HG03520 (cell line): Measurements from ENCODE around the gene RGMB.
"Not testable (repeated sequence)": the region's sequence is repeated elsewhere in the genome, so short reads cannot be mapped to it uniquely, and the experiment has no call there.

Experiments
- ATAC-seq: cut with Tn5 transposase; IDR thresholded peaks from one replicate; pipeline ENCODE4 v1.9.1; 2021; ENCODE audit warnings: mild to moderate bottlenecking, moderate library complexity; ENCODE audit not compliant: unreplicated experiment

RGMB gene, protein sequence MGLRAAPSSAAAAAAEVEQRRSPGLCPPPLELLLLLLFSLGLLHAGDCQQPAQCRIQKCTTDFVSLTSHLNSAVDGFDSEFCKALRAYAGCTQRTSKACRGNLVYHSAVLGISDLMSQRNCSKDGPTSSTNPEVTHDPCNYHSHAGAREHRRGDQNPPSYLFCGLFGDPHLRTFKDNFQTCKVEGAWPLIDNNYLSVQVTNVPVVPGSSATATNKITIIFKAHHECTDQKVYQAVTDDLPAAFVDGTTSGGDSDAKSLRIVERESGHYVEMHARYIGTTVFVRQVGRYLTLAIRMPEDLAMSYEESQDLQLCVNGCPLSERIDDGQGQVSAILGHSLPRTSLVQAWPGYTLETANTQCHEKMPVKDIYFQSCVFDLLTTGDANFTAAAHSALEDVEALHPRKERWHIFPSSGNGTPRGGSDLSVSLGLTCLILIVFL

DNA sequence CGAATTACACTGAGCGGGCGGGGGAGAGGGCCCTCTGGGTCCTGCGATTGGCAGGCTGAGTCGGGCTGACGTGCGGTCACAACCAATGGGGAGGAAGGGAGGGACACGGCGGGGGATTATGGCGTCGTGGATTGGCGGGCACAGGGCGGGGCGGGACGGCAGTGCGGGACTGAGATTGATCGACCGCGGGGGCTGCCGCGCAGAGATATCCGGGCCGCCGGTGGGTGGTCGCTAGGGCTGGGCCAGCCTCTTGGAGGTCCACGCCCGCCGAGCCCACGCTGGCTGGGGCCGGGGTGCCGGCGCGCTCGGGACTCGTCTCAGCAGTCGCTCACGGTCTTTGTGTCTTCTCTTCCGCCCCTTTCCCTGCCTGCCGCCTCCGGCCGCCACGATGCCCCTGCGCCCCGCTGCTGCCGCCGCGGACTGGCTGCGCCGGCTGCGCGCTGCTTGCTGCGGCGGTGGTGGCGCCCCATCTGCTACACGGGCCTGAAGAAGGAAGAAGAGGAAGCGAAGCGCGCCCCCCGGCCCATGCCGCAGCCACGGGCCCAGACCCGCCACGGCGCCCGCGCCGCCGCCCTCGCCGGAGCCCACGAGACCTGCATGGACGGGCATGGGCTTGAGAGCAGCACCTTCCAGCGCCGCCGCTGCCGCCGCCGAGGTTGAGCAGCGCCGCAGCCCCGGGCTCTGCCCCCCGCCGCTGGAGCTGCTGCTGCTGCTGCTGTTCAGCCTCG lies at the start of gene RGMB:
TSS of gene RGMB (plus strand) at position 200 of the 728 bp plus-strand sequence. CDS start at position 608, 408 bp downstream.
- ATAC-seq: peak; percentile 83

DNA sequence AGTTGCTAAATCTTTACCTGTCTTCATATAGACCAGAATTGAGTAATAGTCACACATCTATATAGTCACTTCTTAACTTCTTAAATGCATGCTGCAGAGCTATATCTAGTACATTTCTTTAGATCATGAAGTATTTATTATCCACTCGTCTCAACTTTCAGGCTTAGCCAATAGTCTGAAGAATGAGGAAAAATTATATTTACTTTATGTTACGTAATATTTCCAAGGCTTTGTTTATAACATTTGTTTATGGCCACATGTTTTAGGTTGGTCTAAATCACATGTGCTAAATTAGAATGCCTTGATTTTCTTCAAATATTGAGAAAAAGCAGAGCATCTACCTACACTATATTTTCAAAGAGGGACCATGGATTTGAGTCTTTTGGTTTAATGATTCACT lies 47.2 kb upstream of the RGMB start:
- no peak for ATAC-seq

DNA sequence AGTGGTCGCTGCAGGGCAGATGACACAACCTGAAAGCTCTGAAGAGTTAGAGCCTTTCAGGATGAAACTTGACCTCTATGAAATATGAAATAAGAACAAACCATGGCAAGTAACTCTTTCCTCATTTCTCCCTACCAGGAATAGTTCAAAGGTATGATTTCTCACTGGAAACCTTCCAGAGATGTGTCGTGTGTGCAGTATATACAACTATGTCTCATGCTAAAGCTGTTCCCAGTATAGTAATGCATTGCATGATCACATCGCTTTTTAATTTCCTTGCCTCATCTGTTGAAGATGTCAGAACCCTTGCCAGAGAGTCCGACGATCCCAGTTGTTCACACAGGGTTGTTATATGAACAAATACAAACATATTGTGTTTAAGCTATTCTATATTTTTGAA lies 45.8 kb upstream of the RGMB start:
- ATAC-seq: no peak

DNA sequence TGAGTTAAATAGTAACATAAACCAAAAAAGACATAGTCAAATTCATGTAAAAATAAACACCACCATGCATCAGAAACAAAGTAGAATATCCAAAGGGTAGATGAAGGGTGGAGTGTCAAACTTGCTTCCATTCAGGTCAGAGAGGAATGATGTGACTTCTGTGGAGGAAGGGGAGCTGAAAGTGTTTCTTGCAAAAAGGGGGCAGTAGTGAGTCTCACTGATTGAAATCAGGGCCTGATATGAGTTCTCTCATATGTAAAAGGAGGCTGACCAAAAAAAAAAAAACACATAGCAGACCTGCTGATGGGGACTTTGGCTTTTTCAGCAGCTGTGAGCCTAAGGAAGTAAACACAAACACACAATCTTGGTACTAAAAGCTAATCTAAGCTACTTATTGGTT lies 38.8 kb upstream of the RGMB start:
- no peak for ATAC-seq

DNA sequence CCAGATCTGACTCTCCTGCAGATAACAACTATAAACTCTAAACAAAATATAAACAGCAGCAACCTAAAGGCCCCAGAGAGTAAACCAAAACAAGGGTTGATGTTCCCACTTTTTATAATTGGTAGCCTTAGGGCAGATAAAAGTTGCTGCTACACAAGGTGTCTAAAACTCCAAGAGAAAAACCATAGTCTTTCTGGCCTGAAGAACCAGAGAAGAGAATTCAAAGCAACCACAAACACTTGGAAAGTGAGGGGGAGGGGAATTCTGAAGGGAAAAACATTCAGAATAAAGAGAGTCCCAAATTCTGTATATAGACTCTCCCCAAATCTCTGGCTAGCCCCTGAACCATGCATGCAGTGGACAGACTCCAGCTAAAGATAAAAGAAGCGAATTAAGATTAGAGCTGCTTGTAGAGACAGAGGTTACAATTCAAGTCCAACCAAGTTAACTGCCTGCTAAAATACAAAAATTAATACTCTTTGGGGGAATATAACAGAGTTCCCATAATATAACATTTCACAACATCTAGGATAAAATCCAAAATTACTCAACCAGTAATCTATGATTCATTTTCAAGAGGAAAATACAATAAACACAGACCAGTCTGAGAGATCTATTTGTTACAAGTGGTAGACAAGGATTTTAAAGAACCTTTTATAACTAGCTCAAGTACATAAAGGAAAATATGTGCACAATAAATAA lies 37.5 kb upstream of the RGMB start:
- ATAC-seq: no peak

DNA sequence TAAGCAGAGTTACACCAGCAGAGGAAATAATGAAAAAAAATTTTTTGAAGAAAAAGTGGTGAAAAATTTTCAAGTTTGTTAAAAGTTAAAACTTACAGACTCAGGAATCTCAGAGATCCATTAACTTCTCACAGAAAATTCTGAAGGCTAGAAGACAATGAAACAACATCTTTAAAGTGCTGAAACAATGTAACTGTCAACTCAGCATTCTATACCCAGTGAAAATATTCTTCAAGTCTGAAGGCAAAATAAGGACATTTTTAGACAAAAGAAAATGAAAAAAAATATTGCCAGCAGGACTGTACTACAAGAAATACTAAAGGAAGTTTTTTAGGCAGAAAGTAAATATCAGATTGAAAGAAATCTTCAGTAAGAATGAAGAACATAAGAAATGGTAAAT lies 36.7 kb upstream of the RGMB start:
- no peak for ATAC-seq

DNA sequence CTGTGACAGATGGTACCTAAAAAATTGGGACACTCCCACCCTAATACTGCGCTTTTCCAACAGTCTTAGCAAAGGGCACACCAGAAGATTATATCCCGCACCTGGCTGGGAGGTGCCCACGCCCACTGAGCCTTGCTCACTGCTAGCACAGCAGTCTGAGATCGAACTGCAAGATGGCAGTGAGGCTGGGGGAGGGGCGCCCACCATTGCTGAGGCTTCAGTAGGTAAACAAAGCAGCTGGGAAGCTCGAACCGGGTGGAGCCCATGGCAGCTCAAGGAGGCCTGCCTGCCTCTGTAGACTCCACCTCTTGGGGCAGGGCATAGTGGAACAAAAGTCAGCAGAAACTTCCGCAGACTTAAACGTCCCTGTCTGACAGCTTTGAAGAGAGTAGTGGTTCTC lies 36.0 kb upstream of the RGMB start:
- not testable (repeated sequence) for ATAC-seq

DNA sequence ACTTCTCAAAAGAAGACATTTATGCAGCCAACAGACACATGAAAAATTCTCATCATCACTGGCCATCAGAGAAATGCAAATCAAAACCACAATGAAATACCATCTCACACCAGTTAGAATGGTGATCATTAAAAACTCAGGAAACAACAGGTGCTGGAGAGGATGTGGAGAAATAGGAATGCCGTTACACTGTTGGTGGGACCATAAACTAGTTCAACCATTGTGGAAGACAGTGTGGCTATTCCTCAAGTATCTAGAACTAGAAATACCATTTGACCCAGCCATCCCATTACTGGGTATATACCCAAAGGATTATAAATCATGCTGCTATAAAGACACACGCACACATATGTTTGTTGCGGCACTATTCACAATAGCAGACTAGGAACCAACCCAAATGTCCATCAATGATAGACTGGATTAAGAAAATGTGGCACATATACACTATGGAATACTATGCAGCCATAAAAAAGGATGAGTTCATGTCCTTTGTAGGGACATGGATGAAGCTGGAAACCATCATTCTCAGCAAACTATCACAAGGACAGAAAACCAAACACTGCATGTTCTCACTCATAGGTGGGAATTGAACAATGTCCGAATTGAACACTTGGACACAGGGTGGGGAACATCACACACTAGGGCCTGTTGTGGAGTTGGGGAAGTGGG lies 34.8 kb upstream of the RGMB start:
- not testable (repeated sequence) for ATAC-seq

DNA sequence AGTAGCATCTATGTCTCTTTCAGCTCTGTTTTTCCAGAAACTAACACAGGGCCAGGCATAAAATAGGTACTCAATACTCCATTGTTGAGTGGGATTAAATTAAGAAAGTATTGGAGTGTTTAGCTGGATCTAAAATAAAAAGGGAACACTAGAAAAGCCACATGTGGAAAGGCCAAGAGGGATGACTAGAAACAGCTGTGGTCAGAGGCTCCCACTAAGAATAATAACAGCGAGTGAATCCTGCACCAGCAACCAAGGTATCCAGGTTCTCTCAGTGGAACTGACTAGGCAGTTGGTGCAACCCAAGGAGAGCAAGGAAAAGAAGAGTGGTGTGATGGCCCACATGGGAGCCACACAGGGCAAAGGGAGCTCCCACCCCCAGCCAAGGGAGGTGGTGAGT lies 31.5 kb upstream of the RGMB start:
- ATAC-seq: no peak

DNA sequence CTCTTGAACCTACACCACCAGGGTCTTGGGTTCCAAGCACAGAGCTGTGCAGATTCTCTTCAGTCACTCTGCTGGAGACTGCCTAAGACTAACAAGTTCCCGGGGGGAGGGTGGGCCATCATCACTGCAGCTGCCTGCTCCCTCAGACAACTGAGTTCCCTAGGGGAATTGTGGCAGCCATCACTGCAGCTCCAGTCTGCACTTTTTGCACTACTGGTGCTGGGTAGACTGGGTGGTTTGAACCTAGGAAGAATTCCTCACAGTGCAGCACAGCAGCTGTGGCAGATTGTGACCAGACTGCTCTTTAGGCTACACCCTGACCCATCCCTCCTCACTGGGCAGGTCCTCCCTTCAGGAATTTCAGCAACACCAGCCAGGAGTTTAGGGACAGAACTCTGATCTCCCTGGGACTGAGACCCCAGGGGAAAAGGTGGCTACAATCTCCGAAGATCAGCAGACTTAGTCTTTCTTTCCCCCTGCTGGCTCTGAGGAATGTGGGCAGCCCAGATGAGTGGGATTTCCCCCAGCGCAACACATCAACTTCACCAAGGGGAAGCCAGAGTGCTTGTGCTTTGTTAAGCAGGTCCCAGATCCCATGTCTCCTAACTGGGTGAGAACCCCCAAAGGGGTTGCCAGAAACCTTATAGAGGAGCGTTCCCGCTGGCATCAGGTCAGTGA lies 30.9 kb upstream of the RGMB start:
- no peak for ATAC-seq

DNA sequence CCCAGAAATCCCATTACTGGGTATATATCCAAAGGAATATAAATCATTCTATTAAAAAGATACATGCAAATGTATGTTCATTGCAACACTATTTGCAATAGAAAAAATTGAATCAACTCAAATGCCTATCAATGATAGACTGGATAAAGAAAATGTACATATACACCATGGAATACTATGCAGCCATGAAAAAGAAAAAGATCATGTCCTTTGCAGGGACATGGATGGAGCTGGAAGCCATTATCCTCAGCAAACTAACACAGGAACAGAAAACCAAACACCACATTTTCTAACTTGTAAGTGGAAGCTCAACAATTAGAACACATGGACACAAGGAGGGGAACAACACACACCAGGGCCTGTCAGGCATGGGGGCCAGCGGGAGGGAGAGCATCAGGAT lies 25.2 kb upstream of the RGMB start:
- ATAC-seq: not testable (repeated sequence)

DNA sequence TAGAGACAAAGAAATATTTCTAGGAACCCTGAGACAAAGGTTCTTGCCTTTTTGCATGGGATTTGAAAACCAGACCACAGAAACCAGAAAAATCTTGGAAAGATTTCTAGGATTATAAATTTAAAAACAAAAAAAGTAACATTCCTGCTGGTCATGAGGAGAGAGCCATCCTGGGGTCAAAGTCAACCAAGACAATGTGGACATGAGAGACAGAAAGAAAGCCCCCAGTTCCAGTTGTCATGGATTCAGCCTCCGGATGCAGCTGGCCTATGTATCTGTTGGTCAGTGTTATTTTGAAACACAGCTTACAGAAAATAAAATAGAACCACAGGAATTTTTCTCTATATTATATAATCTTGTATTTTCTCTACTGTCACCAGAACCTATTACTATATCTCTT lies 24.4 kb upstream of the RGMB start:
- no peak for ATAC-seq

DNA sequence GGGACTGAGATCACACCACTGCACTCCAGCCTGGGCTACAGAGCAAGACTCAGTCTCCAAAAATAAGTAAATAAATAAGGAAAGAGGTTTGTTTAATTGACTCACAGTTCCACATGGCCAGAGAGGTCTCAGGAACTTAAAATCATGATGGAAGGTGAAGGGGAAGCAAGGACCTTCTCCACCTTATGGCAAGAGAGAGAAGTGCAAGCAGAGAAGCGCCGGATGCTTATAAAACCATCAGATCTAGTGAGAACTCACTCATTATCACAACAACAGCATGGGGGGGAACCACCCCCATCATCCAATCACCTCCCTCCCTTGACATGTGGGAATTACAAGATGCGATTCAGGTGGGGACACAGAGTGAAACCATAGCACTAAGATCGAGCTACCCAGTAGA lies 22.8 kb upstream of the RGMB start:
- peak; percentile 85 for ATAC-seq

DNA sequence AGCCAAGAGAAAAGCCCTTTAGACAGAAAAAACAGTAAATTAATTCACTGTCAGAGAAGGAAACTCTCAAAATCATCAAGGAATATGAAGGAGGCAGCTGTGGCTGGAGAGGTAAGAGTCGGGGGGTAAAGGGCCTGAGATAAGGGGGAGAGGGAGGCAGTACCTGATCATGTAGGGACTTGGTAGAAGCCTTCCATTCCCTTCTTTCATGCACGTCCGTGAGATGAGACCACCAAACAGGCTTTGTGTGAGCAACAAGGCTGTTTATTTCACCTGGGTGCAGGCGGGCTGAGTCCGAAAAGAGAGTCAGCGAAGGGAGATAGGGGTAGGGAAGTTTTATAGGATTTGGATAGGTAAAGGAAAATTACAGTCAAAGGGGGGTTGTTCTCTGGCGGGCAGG lies 21.1 kb upstream of the RGMB start:
- not testable (repeated sequence) for ATAC-seq

DNA sequence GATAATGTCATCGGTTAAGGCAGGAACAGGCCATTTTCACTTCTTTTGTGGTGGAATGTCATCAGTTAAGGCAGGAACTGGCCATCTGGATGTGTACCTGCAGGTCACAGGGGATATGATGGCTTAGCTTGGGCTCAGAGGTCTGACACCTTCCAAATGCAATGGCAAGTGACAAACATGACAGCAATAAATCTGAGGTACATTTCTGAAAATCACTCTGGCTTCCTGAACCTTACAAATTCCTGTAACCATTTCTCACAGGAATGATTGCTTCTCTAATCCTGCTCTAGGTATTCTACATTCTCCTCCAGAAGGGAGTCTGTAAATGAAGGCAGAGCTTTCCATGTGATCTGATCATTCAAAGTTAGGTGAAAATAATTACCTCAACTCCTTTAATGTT lies 20.7 kb upstream of the RGMB start:
- ATAC-seq: not testable (repeated sequence)

DNA sequence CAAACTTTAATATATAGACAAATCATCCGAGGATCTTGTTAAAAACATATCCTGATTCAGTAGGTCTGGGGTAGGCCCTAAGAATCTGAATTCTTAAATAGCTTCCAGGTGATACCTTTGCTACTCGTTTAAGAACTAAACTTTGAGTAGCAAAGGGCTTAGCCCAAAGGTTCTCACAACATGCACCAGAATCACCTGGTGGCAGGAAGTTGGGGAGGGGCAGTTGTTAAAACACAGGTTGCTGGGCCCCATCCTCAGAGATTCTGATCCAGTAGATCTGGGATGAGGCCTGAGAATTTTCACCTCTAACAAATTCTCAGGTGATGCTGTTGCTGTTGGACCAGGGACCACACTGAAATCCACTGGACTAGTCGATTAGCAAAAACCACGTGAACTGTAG lies 20.0 kb upstream of the RGMB start:
- ATAC-seq: no peak

DNA sequence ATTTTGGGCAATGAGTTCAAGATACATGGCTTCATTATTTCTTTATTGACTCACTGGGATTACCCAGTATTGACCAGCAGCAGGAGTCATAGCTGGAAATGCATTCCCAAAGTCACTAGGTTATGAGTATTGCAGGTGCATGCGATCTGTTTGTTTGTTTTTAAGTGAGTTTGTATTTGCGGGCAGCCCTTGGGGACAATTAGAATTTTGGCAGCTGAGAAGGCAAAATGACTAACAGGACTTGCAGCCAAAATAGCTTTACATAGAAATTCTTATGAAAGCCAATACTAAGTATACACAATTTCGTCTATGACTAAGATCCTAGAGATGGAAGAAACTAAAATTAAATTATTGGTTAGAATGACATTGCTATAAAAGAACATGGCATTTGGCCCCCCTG lies 18.1 kb upstream of the RGMB start:
- no peak for ATAC-seq

DNA sequence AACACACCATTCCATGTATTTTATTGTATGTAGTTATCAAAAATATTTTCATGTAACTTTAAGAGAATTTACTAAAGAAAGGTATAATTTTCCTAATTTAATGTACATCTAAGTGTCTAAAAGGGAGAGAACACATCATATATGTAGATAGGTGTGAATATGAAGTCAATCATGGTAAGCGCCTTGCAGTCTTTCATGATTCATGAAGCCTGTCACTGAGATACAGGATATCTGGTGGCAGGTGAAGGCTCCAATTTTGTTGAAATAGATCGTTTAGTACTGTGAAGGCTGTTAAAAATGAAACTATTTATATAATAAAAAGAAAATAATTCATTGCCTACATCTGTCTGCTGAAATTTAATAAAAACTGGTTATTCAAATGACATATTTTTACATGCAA lies 15.5 kb upstream of the RGMB start:
- ATAC-seq: no peak

DNA sequence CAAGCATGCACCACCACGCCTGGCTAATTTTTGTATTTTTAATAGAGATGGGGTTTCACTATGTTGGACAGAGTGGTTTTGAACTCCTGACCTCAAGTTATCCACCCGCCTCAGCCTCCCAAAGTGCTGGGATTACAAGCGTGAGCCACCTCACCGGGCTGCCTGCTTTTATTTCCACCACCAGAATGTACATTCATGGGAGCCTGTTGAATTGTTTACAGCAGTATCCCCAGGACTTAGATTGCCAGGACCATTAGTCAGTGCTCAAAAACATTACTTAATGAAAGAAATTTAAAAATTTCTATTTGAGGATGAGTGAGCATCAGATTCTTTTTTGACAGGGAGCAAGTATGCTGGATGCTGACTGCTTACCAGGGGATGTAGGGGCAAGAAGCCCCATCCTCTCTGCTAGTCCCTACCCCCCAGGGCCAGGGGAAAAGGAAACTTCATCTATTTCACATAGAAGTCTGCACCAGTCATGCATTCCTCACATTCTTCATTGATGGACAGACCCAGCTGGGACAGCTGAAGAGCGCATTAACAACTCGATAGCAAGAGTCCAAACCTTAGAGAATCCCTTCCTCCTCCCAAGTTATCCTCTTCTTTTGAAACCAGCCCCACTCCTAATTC lies 10.3 kb upstream of the RGMB start:
- ATAC-seq: no peak

DNA sequence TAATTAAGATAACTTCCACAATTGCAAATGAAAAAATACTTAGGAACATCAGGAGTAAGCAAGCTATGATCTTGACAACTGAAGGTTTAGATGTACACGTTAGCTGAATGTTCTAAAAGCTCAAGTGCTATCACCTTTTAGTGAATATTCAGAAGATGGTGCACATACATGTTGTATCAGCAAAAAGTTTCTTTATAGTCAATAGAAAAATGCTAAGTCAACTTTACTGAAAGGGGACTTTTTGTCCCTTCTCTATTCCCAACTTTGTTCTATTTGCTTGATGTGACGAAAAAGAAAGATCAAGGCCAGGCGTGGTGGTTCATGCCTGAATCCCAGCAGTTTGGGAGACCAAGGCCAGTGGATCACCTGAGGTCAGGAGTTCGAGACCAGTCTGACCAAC lies 7.6 kb upstream of the RGMB start:
- ATAC-seq: no peak
